HFFc6 (cell line): ENCODE data around the gene CFI. TPM values are rescaled to one million over a fixed set of nuclear protein-coding genes. Genes with fewer than 3 reads are reported as not detected.
A peak's percentile ranks its signal among the peaks of the same experiment; 100 is the strongest.

Experiments used
- DNase-seq: peaks from one replicate; pipeline ENCODE4 v3.0.0-alpha.2; 2018
- H3K27ac Mint-ChIP-seq: 2 replicates; pipeline ENCODE4 v1.8.0; 2020; ENCODE audit warnings: mild to moderate bottlenecking, mixed read lengths
- H3K27me3 Mint-ChIP-seq: 2 replicates; pipeline ENCODE4 v1.8.0; 2021; ENCODE audit warnings: mild to moderate bottlenecking, moderate library complexity, mixed read lengths; ENCODE audit not compliant: insufficient read depth
- H3K36me3 Mint-ChIP-seq: 2 replicates; pipeline ENCODE4 v1.8.0; 2021; ENCODE audit warnings: low read depth, mixed read lengths
- H3K4me1 Mint-ChIP-seq: 2 replicates; pipeline ENCODE4 v1.8.0; 2020; ENCODE audit warnings: low read depth, mixed read lengths
- H3K4me3 Mint-ChIP-seq: 2 replicates; pipeline ENCODE4 v1.8.0; 2020; ENCODE audit warnings: mild to moderate bottlenecking, moderate library complexity, mixed read lengths
- H3K9me3 Mint-ChIP-seq: 2 replicates; pipeline ENCODE4 v1.8.0; 2020; ENCODE audit warnings: mild to moderate bottlenecking, mixed read lengths
- total RNA-seq, 6 experiments: library from RNA; stranded (reverse); fragmentation: NEBNext Ultra II Directional; extraction: Animal tissue kit (Norgen Biotek cat#: 25700); gene quantifications; 2 replicates in 1 of 6; 3 replicates in 5 of 6; pipeline ENCODE4 v1.2.3, GENCODE V29; 2021
- TF ChIP-seq, protein P1 (sequence below): fragments of 200-600 bp; sonication (generic); IDR thresholded peaks from 2 replicates; pipeline ENCODE4 v1.5.0; 2021; ENCODE audit warnings: antibody characterized with exemption, mild to moderate bottlenecking

Gene CFI
- total RNA-seq, 6 experiments from 2014 or later = not detected

GRCh38 chr4:109708435-109708834 lies 93.4 kb downstream of the CFI start:
- Mint-ChIP-seq H3K27me3 (no peaks in the 10 kb centered on the region), H3K9me3 (no peaks in the 10 kb centered on the region), H3K4me1 (peaks cover 9% of the 10 kb centered on the region), H3K27ac (no peak overlapping the region), H3K36me3 (peaks cover 9% of the 10 kb centered on the region; the same call in 1 of the 2 replicates), H3K4me3 (no peak overlapping the region)
- TF ChIP-seq, protein P1, sequence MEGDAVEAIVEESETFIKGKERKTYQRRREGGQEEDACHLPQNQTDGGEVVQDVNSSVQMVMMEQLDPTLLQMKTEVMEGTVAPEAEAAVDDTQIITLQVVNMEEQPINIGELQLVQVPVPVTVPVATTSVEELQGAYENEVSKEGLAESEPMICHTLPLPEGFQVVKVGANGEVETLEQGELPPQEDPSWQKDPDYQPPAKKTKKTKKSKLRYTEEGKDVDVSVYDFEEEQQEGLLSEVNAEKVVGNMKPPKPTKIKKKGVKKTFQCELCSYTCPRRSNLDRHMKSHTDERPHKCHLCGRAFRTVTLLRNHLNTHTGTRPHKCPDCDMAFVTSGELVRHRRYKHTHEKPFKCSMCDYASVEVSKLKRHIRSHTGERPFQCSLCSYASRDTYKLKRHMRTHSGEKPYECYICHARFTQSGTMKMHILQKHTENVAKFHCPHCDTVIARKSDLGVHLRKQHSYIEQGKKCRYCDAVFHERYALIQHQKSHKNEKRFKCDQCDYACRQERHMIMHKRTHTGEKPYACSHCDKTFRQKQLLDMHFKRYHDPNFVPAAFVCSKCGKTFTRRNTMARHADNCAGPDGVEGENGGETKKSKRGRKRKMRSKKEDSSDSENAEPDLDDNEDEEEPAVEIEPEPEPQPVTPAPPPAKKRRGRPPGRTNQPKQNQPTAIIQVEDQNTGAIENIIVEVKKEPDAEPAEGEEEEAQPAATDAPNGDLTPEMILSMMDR = no peak
- no peak for DNase-seq

GRCh38 chr4:109703664-109704361 lies 98.0 kb downstream of the CFI start:
- Mint-ChIP-seq H3K36me3 (peaks cover 10% of the 10 kb centered on the region), H3K9me3 (no peaks in the 10 kb centered on the region), H3K27ac (peak overlapping the region; percentile 56), H3K4me1 (peaks cover 31% of the 10 kb centered on the region), H3K4me3 (peak overlapping the region; percentile 93), H3K27me3 (peaks cover 4% of the 10 kb centered on the region)
- DNase-seq = no peak
- TF ChIP-seq, protein P1 = no peak

DNA sequence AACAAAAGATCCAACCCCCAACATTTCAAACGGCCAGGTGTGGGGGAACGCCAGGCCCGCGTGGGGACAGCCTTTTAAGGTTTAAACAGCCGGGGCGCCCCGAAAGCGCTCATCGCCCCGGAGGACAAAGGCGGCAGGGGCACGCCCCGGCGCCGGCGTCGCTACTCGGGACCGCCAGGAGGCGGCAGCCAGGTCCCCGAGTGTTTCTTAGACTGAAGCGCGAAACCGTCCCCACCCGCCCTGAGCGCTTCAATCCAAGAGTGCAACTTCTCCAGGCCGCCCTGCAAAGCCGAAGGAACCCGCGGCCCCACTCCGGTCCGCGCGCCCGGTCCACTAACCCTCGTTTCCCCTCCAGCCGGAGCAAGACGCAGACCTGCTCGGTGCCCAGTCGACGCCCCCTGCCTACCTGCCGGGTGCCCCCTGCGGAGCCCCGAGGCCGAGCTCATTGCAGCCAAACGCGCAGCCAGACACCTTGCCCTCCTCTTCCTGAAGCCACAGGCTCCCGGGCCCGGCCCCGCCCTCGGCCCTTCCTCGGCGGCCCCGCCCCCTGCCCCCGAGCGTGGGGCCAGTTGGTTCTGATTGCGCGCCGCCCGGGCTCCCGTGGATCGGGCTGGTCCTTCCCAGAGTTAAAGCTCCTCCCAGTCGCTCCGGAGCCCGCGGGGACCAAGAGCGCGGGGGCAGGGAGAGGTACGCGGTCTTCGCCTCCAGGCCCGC lies 98.7 kb downstream of the CFI start, which contains the start of gene CASP6:
Gene CASP6, minus strand, starts transcription at position 496 of the 714 bp plus-strand sequence. Its CDS starts 50 bp downstream, at position 446.
- H3K36me3 Mint-ChIP-seq = peaks cover 7% of the 10 kb centered on the region
- H3K4me3 Mint-ChIP-seq = peak within 1 kb of the TSS; percentile 93
- DNase-seq = peak; percentile 63
- H3K4me1 Mint-ChIP-seq = peaks cover 31% of the 10 kb centered on the region
- H3K9me3 Mint-ChIP-seq = no peaks in the 10 kb centered on the region
- TF ChIP-seq, protein P1 = peak; percentile 87
- H3K27ac Mint-ChIP-seq = peak within 1 kb of the TSS; percentile 90
- H3K27me3 Mint-ChIP-seq = peaks cover 4% of the 10 kb centered on the region

- Mint-ChIP-seq H3K27me3 (peaks cover 4% of the 10 kb centered on the region), H3K4me3 (peak overlapping the region; percentile 93), H3K9me3 (no peaks in the 10 kb centered on the region), H3K27ac (peak overlapping the region; percentile 90), H3K36me3 (peaks cover 13% of the 10 kb centered on the region), H3K4me1 (peaks cover 31% of the 10 kb centered on the region)
- TF ChIP-seq, protein P1 = no peak
- DNase-seq = no peak
Observed at GRCh38 chr4:109701566-109702410, 100.0 kb downstream of the CFI start.

DNA sequence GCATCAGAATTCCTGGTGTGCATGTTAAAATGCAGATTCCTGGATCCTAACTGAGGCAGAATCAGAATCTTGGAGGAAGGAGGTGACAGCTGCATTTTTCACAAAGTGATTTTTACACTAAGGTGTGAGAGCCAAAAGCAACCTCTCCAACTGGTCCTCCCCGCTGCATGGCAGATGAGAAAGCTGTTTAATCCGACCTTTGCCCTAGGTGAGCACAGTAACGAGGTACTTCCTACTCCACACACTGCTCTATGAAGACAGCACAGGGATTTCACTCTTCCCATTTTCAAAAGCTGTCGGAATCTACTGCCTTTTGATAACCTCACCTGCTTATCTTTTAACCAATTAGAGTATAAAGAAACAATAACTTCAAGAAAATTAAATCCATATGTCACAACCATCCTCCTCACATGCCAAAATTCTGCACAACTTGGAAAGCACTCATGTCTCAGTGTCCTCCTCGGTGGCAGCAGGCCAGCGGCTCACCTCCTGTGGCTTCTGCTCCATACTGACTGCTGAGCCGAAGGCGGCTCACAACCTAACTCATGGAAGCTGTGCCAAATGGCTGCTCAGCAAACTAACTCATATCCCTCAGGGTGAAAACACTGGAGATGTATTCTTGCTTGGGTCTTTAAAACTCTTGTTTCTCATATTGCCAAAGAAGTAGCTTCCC lies 102.1 kb downstream of the CFI start:
- no peak overlapping the region for H3K27ac Mint-ChIP-seq
- peaks cover 4% of the 10 kb centered on the region for H3K27me3 Mint-ChIP-seq
- DNase-seq = no peak
- peaks cover 13% of the 10 kb centered on the region for H3K36me3 Mint-ChIP-seq
- no peak overlapping the region for H3K4me3 Mint-ChIP-seq
- no peaks in the 10 kb centered on the region for H3K9me3 Mint-ChIP-seq
- TF ChIP-seq, protein P1 = no peak
- peaks cover 31% of the 10 kb centered on the region for H3K4me1 Mint-ChIP-seq
